ENCODE data around the gene SNX11.

Gene SNX11

DNA sequence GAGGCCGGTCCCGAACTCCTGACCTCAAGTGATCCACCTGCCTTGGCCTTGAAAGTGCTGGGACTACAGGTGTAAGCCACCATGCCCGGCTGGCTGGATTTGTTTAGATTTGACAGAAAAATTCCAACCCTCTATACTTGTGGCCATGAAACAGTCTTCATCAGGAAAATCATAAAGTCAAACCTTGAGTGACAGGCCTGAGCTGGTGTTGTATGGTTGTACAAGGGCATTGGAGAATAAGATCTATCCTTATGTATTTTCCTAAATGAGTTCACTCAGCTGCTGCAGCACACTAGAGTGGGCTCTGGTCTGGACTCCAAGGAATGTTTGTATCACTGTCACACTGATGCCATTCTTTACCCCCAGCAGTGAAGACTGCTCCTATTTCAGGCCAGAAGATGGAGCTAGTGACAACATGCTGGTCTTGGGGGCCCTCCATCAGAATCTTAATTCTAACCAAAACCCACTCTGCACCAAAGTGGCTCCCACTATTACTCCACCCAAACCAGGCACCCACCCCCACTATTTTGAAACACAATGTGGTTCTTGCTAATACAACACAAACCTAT lies 27.4 kb downstream of the SNX11 start:
- no peak for DNase-seq

DNA sequence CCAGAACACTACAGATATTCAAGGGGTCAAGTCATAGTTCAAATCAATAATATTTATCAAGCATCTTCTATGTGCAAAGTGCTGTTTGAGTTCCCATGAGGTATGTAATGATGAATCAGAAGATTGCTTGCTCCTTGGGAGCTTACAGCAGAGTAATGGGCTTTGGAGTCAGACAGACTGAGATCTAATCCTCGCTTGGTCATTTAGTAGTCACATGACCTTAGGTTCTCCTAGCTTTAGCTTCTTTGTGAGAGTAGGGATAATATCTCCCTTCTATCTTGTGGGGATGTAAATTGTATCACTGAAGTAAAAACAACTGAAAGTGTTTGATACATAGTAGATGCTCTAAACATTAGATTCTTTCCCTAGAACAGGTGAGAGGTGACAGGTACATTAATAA lies 30.1 kb downstream of the SNX11 start:
- no peak for DNase-seq

DNA sequence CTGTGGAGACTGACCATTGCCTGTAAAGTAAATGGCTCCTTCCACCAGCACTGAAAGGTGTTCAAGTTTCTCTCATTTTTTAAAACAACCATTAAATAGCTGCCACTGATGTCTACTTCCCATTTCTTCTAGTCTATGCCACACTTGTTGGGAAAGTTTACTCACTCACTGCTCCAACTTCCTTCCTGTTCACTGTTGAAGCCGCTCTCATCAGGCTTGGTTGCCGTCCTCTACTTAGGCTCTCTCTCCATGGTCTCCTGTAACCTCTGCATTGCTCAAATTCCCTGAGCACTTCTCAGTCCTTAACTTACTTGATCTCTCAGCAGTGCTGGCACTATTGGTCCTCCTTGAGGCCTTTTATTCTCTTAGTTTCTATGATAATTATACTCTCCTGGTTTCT lies 32.4 kb downstream of the SNX11 start:
- DNase-seq, result no peak

DNA sequence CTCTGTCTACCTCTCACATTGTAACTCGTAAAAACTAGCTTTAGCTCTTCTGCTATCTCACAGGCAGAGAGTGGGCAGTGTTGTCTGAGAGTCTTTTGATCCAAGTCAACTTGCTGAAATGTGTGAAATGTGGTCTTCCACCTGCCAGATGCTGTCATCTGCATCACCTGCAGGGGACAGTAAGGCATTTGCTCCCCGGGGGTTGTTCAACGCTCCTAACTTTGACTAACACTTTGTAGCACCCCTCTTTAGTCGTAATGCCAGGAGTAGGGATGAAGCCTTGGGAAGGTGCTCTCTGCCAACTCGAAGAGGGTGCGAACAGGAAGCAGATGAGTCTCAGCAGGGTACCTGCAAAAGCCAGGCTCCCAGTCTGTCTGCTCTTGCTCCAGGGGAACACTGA lies 36.1 kb downstream of the SNX11 start:
- DNase-seq, result no peak

DNA sequence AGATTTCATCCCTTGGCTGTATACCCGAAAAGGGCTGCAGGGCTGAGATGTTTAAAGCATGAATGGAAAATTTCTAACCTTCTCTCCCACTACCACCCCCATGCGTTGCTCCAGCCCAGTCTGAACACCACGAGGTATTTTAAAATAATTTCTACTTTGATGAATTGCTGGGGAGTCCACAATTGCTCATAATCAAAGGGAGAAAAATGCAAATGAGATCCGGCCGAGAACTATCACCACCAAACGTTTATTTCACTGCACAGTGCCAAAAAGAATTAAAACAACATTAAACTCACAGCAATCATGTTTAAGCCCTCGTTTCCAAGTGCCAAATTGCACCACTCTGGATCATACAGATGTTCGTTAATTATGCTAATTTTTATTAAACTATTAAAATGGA lies 36.7 kb downstream of the SNX11 start:
- DNase-seq, result no peak

DNA sequence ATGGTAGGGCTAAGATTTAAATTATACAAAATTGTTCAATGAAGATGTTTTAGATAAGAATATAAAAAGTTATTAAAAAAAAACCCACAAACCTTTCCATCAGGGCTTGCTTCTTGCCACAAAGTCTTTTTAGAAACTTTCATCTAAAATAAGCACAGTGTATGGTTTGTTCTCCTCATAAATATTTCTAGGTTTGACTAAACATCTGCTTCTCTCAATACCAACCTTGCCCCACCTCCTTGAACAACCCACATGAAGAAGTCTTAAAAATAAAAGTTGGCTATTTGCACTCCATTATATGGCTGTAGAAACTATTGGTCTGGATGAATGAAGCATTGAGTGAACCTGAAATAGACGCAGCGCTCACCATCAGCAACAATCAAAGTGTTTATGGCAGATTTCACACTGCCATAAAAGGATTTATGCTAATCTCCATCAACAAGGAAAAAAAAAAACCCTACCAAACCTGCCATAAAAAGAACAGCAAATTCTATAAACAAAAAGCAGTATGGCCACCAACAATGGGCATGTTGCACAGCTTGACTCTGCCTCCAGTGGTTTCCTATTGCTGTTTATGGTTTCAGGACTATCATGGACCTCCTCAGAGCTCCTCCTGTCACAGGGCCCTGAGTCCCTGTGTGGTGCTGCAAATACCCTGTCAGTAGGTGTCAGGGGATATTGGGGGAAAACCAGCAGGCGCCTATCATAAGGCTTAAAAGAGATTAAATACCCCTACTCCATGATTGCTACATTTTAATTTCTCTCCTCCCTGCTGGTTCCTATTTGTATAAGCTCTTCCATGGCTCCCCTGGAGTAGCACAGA lies 37.6 kb downstream of the SNX11 start:
- DNase-seq, result no peak

DNA sequence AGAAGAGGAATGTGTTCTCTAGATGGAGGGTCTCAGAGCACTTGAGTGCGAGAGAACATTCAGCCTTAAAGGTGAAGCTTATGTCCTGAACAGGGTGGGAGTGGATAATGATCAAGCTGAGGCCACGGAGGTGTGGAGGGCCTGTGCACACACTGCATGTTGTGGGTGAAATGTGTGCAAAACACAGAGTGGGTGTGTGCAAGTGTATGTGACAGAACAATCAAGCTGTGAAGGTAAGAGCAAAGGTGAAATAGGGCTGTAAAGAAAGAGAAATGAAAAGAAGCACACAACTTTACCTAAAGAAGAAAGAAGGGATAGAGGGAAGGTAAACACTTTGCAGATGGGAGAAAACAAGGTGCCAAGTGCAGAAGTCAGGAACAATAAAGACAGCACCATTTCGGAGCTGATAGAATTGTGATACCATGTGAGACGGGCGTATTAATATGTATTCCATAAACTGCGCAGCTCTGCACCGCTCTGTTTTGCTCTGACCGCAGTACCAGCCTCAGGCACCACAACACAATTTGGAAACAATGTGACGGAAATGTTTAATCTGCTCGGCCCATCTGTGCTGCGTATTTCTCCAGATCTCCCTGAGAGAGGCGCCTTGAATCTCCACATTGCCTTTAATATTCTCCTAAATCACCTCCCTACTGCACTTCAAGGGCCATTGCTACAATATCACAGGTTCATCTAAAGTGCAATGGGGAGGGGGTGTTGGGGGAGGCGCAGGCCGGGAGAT lies 40.6 kb downstream of the SNX11 start:
- no peak for DNase-seq

DNA sequence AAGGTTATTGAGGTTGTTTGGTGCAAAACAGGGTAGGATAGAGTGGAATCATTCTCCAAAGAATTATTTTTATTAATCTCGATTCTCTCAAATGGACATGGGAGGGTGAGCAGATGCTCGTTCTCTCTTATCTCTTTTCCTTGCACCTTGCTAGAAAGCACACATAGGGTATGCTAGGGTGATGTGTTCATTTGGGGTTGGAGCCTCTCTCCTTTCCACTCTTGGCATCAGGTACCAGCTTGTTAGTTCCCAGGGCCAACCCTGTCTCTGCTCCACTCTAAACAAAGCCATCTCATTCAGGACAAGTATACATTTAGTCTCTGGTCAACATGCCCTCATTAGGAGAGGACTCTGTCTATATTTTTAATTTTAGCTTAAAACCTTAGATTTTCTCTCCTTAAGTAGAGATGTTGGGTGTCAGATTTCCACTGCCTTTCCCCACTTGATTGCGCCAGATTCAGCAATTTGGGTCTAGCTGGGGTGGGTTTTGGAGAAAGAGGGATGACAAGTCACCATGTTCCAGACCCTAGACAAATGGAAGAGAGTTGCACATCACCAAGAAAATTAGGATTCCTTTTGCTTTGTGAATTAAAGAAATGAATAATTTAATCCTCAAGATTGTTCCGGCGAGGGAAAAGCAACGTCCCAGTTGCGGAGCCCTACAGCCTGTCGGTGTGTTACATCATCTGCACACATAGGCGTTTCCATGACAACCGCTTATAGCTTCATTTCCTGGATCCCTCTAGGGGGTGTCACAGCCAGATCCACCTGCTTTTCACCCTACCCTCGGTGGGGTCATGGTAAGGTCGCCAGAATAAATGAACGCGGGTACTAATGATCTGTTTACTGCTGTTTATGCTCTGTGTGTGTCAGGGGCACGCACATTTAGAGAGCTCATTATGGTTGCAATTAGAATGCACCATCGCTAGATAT lies 41.6 kb downstream of the SNX11 start:
- no peak for DNase-seq

DNA sequence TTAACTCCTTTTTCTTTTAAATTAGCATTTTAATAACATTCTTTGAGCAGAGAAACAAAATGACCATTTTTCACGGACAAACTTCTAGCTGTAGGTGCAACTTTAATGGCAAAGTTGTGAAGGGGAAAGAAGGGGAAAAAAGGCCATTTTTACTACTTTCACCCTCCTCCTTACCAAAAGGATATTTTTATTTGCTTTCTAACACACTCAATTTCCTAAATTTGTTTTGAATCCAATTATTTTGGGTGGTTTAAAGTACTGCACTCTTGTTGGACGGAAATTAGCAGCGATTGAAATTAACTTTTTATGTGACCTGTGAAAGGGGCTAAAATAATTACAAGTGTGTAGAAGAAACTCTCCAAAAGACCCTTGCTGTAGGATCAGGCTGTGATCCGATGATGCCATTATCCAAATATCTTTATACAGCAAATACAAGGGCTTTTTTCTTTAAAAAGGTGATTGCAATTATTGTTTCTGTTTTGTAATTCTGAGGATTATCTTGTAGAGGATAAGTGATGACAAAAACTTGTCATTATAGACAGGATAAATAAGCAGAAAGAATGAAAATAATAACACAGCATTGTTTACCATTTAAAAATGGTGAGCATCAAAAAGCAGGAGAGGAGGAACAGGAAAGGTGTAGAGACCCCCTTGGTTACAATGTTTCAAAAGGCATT lies 42.4 kb downstream of the SNX11 start:
- DNase-seq, result no peak

DNA sequence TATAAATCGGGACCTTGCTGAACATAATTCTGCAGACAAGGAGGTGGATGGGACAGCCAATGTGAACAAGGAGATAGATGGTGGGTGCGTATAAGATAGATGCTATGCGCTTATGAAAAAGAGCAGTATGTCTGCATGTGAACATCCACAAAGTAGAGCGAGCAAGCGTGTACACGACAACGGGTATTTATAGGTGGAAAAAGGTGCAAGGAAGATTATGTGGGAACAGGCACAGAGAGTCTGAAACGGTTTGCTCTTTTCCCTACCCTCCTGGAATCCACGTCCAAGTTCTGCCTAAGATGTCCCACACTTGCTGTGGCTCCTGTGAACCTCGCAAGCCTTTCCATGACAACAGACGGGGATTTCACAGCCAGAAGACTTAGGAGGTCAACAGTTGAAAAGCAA lies 43.0 kb downstream of the SNX11 start:
- DNase-seq, result no peak

DNA sequence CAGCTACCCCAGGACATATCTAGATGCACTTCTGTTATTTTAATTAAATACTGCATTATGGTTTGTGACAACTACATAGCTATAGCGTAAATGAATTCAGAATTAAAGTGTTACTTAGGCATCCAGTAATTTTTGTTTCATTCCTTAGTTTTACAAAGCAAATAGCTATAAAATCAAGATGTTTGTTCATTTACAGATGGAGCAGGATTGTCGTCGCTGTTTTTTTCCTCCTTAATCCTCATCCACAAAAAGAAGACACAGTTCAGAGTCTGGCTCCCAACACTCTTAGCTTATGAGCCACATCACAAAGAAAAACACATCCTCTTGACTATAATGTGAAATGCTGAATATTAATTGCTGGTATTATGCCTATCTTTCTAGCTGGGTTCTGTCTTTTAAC lies 43.7 kb downstream of the SNX11 start:
- DNase-seq, result no peak

DNA sequence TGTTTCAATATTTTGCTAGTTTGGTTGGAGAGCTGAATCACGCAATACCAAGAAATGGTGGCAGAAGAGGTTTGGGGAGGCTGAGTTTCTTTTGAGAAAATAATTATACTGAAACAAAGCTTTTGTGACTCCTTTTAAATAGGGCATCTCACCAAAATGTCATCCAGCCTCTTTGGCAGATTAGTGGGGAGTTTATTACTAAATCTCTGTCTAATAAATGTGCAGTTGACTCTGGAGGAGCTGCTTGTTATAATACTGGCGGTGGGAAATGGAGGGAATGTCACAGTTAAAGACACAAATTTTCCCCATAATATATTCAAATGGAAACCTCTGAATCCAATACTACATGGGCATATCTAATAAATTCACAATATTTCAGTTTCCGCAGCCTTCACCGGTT lies 44.7 kb downstream of the SNX11 start:
- no peak for DNase-seq

DNA sequence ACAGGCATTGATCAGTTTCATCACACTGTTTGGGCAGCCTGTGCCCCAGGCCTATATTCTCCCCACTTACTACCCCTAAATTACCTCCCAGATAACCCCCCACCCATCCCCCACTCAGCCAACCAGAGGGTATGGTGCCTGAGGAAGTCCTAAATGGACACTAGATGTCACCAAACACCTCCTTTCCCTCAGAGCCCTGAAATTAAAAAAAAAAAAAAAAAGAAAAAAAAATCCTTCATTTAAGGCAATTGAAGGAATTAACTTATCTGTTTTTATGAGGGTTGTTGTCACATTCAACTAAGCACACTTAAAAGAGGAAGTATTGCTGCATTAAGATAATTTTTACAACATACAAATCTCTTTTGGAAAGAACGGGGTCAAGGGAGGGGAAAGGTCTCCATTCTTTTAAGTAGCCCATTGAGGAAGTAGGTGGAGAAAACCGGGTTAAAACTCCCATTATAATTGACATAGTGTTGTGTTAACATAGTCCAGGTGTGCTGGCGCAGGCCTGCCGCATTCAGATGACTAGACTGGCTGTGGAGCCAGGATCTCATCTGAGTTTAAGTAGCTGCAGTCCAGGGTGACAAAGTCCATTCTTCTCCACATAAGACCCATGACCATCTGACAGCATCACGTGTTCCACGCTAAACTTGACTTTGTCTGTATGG lies 46.3 kb downstream of the SNX11 start:
- no peak for DNase-seq

DNA sequence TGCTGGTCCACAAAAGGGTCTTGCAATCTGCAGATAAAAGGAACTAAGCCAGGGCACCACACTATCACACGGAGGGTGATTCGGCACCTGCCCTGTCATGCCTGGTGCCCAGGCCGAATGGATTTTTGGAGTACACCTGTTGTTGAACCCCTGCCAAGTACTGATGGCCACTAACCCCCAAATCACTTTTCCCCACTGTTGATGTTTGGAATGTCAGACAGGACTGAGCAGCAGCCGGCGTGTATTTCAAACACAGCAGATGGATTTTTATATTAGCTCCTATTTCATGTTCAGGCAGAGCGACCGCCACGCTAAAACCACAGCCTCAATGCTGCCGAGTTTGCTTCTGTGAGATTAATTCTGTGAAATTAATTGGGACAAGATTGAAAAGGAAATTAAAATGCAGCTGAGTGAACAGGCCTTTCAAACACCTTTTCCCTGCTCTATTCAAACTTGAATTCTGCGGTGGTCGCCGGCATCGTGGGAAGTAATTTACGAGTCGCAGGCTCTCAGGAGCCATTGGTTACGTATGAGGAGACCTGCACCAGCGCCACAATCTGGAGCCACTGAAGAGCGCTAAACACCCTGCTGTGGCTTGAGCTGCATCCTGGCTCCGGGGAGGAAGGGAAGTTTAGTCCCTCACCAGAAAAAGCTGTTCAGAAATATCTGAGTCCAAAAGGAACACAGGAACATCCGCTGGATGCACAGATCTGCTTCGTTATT lies 48.5 kb downstream of the SNX11 start:
- DNase-seq, result no peak

DNA sequence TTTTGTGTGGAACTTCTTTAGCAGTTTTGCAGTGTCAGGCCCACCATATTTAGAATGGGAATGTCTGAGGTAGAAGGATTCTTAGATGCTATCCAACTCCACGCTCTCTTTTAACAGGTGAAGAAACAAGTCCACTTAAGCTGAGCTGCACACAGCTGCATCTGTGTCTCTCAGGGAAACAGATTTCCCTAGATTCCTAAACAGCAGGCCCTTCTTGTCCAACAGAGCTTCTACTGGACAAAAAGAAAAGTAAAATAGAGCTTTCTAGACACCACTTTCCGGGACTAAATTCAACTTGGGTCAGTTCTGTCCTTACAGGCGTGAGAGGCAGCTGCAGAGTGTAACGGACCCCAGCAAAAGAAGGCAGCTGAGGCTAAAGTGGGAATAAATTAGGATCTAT lies 51.7 kb downstream of the SNX11 start:
- no peak for DNase-seq

DNA sequence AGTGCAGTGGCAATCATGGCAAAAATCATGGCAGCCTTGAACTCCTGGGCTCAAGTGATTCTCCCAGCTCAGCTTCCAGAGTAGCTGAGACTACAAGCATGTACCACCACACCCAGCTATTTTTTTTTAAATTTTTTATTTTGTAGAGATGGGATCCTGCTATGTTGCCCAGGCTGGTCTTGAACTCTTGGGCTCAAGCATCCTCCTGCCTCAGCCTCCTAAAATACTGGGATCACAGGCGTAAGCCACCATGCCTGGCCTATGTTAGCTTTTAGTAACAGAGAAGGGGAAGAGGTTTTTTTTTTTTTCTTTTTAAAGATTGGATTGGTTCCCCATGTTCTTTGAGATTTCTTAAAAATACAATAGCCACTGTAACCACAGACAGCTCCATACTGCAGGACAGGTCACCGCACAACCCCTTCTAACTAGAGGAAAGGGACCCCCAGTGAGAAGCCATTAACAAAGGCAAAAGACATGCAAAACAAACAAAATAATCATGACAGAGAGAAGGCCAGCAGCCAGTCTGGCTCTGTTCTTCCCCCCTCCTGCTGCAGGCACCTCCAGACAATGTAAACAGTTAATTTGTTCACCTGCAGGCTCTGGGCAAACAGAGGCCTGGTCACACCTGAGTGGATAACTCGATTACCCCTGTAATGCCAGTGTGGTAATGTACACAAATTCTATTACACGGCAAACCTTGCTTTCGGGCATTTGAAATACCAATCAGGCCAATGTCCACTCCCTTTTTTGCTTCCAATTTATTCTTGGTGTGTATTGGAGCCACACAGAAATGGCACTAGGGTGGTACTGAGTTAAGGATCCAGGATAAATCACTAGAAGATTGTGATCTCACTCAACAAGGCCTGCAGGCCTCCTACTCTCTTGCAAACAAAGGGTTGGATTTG lies 52.9 kb downstream of the SNX11 start:
- DNase-seq, result no peak

DNA sequence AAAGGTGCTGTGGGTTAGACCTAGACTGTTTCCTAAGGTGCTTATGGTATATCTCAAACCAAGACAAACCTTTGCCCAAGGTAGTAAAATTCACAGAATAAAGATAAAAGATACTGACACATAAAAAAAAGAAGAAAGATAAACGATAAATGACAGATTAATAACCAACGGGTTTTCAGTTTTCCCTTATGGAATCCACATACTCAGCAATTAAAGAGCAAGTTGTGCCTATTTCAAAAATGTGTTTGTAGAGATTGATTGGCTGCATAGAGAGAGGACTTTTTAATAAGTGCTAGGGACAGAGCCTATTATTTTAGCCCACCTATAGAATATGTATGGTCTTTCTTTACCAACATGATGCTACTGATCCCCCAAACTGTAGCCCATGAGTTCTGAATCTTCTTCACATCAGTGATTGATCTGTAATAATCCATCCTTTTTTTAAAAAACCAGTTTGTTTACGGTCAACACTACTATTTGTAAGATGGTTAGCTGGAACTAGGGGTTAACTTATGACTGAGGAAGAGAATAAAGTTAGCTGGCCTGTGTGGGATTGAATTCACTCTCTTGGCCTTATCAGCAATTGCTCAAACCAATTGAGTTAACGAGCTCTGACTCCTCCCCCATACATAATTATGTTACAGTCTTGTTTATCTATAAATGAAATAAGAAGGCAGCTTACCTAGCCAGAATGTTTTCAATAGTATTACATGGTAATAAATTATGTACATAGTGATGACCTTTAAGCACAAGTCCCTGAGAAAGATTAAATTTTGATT lies 53.8 kb downstream of the SNX11 start:
- no peak for DNase-seq

DNA sequence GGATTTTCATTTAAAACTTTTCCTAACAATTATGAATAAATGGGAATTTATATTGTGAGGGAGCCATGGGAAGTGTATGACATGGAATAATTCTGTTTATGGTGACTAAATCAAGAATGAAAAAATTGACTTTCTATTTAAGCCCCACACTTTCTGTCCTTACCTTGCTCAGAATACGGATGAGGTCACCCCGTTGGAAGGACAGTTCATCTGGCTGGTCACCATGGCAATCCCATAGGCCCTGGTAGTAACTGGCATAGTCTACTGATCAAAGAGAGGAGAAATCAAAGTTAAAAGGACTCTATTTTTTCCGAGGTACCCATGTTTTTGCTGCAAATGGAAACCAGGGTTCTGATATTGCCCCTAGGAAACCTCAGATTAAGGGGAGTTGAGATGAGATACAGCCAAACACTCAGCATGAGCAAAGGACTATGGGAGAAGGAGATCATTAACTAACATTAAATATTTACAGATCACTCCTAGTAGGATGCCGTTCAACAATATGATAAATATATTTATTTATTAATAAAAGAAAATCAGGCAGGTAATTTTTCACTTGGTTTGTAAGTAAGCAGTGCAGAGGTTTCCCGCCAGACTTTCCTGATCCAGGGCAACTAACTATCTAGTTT lies 54.9 kb downstream of the SNX11 start:
- no peak for DNase-seq
